ENCODE measurements around the gene IFIT1B.
"Not testable (repeated sequence)": the region's sequence is repeated elsewhere in the genome, so short reads cannot be mapped to it uniquely, and the experiment has no call there.

Gene IFIT1B

DNA sequence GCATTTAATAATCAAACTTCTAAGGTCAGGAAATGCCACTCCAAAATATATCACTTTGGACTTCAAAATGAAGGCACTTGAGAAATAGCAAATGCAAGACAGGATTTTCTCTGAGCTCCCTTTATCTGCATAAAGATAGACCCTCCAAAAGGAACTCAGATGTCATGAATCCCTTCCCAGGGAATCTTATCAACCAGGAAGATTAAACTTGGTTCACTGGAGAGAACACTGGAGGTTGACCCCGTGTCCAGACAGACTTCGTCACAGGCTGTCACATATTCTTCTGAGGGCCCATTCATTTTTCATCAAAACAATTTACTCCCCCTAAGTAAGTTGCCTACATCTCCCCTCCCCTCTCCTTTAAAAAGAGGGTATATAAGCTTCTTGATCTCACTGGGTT, 28.9 kb upstream of the IFIT1B start:
- DNase-seq (ENCODE audit: low read depth in 2 of 2) = no peak

DNA sequence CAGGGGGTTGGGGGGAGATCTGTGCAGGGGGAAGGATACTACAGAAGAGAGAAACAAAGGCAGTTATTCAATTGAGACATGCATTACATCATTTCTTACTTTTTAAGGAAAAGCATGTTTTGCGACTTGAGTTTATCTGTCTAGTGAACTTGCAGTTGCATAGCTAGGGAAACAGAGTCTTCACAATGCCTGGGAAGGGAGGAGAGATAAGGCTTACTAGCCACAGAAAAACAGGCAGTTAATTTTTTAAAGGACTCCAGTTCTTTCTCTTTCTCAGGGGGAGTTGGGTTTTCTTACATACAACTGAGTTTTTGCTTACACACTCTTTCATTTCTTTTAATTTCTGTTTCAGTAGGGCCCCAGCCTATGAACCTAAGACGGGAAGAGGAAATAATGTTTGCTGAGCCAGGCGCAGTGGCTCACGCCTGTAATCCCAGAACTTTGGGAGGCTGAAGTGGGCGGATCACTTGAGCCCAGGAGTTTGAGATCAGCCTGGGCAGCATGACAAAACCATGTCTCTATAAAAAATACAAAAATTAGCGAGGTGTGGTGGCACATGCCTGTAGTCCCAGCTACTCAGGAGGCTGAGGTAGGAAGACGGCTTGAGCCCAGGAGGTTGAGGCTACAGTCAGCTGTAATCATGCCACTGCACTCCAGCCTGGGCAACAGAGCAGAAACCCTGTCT, 27.1 kb upstream of the IFIT1B start:
- not testable (repeated sequence) for DNase-seq (ENCODE audit: low read depth in 2 of 2)

DNA sequence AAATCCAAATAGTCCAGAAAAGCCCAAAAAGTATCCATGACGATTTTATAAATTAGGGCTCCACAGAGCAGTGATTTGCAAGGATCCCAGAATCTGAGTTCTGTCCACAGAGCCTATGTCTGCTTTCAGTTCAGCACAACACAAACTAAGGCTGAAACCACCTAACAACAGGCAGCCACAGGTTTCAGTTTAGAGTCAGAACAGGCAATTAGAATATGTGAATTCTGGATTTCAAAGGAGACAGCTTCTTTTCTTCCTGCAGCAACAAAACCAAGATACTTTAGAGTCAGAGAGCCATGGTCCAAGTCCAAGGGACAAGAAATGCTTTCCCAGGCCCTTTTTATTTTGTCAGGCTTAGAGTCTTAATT, 26.5 kb upstream of the IFIT1B start:
- DNase-seq (ENCODE audit: low read depth in 2 of 2) = no peak

DNA sequence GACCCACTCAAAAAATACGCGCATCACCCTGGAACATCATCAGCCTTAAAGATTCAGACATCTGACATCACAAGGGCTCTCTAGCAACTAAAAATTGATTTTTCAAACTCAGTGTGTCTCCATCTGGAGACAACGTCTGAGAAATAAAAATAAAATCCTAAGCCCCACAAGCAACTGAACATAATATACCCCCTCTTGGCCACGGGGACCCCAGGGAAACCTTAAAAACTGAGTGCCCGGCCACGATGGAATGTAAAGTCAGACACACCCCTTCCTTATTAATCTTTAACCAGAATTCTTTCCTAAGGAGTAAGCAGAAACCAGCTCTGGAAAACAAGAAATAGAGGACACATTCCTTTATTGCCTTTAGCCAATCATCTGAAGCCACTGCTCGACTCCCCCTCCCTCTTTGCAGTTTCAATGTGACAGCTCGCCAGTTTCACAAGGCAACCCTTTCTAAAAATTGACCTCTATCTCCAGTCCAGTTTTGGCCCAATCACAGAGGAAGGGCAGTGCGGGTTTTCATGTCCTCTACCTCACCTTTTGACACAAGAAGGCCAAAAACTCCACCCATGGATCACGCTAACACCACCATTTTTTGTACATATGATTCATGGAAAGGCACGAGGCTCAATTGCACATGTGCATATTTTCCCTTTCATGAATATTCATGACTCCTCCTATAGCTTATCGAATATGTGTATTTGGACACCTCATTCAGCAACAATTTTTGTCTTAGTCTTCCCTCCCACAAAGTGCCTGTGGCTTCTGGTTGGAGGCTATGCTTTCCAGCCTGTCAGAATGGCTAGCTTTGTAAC, 25.9 kb upstream of the IFIT1B start:
- DNase-seq (ENCODE audit: low read depth in 2 of 2) = peak; percentile 93

DNA sequence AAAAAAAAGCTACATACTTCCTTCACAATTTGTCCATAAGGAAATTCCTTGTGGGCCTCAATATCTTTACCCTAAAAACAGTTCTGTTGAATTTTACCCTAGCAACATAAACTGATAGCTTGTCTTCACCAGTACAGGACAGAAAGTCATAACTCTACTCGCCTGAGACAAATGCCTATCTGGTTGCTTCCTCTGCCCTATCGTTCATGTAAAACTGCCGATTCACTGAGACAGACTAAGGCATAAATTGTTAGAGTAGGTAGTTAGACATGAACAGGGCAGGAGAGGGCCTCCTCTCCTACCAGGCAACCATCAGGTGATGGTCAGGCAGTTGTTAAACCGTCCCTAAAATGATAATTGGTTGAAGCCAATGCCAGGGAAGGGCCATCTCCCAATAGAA, 25.1 kb upstream of the IFIT1B start:
- DNase-seq (ENCODE audit: low read depth in 2 of 2) = no peak

DNA sequence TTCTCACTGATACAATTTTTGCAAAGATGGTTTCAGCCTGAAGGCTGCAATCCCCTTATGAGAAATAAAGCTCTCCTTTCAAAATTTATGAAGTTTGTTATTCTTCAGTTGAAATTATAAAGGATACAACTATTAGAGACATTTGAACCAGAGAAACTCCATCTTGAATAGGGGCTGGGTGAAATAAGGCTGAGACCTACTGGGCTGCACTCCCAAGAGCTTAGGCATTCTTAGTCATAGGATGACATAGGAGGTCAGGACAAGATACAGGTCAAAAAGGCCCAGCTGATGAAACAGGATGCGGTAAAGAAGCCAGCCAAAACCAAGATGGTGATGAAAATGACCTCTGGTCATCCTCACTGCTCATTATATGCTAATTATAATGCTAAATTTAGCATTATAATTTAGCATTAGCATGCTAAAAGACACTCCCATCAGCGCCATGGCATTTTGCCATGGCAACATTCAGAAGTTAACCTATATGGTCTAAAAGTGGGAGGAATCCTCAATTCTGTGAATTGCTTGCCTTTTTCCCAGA, 22.4 kb upstream of the IFIT1B start:
- no peak for DNase-seq (ENCODE audit: low read depth in 2 of 2)

DNA sequence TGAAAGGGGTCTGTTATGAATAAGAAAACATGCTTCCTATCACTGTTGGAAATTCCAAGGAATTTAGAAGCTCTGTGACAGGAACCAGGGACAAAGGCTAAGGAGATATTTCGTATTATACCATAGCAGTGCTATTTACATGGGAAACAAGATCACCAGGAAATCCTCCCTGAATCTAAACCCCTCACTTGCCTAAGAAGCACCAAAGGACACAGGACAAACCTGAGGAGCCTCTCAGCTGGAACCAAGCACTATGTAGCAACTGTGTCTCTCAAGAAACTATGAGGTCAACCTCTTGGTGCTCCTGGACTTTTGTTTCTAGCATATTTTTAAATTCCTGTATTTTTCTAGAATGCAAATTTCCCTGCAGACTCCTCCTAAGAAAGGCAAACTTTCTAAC, 20.8 kb upstream of the IFIT1B start:
- no peak for DNase-seq (ENCODE audit: low read depth in 2 of 2)

DNA sequence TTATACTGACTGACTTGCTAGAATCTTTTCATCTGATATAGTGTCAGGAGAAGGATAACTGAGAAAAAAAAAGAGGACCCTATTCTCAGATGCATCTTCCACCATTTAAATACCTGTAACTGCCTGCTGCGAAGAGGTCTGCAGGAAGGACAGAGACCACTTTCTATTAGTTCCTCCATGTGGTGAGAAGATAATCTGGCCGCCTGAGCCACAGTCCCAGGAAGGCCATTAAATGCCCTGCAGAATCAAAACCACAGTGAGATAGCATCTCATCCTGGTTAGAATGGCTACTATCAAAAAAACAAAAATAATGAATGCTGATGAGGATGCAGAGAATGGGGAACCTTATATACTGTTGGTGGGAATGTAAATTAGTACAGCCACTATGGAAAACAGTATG, 19.9 kb upstream of the IFIT1B start:
- DNase-seq (ENCODE audit: low read depth in 2 of 2) = no peak

DNA sequence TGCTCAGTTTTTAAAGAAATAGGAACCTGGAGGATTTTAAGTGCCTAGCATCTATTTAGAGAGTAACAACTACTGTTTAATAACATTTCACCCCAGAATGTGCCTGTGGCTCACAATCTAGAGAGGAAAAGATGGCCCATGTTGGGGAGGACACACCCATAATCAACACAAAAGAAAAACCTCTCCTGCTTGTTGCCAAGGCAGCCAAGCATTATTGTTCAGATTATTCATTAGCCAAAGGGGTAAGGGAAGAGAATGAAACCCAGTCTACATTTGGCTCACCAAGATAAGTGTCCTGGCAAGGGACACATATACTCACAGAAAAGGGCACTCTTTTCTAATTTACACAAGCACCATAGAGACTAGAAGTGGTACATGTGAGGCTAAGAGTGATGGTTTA, 17.7 kb upstream of the IFIT1B start:
- no peak for DNase-seq (ENCODE audit: low read depth in 2 of 2)

DNA sequence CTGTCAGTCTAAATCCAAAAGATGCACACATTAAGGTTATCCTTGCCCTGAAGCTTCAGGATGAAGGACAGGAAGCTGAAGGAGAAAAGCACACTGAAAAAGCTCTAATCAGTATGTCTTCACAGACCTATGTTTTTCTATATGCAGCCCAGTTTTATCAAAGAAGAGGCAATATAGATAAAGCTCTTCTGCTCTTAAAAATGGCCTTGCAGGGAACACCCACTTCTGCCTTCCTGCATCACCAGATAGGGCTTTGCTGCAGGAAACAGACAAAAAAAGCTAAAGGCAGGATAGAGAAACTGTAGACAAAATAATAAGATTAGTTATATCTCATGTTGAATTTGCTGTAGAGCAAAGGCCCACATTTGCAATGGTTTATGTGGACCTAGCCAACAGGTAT, 14.9 kb upstream of the IFIT1B start:
- no peak for DNase-seq (ENCODE audit: low read depth in 2 of 2)

DNA sequence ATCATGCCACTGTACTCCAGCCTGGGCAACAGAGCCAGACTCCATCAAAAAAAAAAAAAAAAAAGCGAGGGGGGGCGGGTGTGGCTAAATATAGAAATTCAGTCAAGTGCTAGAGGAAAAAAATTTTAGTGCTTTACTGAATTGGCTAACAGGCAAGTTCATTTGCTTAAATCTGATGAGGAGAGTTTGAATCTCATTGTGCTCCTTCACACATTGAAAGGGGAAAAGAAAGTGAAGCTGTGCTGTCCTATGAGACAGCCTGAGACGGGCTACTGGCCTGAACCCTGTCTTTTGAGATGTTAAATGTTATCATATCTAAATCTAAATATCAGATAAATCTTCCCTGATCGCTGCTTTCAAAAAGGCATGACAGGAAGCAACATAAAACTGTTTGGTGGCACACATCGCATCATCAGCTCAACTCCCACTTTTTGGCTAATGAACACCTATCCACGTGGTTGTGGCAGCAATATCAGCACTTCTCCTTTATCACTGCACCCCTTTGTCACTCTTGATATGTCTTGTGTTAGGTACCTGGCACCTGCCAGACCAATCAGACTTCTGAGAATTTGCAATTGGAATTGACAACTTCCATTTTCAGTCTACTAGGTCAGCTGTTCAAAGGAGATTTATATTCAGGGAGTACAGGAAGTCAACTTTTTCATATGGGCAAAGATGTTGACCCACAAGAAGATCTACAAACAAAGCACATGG, 14.0 kb upstream of the IFIT1B start:
- DNase-seq (ENCODE audit: low read depth in 2 of 2) = no peak

DNA sequence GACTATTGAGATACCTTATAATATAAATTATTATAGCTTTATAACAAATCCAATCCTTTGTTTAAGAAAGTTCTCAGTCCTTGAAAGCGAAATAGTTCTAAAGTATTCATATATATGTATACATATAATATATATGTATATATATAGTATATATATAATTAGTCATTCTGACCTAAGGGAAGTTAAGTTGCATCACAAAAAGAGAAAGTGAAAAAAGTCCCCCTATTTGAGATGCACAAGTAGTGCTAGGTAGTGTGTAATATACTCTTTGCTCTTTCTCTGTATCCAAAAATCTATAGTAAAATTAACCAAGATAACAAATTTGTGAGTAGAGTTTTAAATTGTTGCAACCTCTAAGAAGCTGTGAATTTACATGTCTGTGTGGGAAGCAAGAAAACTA, 13.3 kb upstream of the IFIT1B start:
- no peak for DNase-seq (ENCODE audit: low read depth in 2 of 2)

DNA sequence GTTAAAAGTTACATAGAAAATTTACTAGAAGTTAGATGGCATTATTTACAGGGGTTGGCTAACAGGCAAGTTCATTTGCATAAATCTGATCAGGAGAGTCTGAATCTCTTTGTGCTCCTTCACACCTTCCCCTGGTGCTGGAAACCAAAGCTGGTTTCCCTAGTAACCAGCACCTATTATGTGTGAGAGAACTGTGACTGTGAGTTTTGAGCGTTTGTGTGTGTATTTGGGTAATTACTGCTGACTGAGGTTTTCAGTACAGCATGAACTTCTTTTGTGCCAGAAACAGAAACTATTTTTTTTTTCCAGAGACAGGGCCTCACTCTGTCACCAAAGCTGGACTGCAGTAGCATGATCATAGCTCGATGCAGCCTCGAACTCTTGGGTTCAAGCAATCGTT, 10.3 kb upstream of the IFIT1B start:
- no peak for DNase-seq (ENCODE audit: low read depth in 2 of 2)

DNA sequence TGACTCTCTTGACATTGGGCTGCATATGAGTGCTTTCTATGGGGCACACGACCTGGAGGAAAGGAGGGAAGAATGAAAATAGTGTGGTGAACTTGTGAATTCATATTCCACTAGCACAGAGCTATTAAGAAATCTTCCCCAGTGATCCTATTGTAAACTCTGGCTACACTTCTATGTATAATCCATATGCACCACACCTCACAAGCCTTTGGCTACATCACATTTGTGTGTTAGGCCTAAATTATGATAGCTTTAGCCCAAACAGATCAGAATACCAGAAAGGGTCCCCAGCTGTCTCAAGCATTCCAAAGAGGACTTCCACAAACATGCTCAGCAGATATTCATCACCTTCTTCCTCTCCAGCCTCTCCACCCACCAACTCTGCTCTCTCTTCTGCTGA, 9.7 kb upstream of the IFIT1B start:
- no peak for DNase-seq (ENCODE audit: low read depth in 2 of 2)

DNA sequence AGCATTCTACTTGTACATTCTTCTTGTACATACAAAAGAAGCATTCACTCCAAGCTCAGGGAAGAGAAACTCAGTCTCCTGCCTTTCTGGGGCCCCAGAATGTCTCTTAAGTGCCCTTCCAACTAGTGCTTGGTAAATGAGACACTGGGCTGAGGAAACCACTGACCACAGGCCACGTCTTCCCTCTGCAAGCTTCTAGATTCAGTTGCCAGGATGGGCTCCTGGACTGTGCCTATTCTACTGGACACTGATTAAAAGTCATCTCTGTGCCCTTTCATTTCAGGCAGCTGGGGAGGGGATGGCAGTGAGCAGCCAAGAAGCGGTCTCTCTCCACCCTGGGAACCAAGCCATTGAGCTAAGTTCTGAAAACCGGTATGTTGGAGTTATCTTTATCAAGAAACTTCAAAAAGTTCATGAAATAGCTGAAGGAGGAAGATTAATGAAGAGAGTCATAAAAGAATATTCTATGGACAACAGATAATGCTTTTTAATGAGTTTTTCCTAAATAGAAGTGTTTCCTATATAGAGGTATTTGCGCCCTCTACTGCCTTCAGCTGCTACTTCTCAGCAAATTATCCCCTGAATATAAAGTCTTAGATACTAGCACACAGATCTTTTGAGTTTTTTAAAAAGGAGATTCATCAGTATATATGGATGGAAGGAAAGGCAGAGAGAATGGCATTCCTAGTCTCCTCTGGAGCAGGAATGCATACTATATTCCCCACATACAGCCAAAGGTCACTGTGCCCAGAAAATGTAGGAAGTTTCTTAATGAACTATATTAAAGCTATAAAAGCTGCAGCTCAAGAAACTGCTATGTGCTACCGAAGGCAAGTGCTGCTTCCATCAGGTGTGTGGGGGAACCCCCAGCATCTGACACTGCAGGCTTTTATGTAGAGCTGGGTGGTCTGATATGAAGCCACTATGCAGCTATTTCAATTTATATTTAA, 8.4 kb upstream of the IFIT1B start:
- no peak for DNase-seq (ENCODE audit: low read depth in 2 of 2)

DNA sequence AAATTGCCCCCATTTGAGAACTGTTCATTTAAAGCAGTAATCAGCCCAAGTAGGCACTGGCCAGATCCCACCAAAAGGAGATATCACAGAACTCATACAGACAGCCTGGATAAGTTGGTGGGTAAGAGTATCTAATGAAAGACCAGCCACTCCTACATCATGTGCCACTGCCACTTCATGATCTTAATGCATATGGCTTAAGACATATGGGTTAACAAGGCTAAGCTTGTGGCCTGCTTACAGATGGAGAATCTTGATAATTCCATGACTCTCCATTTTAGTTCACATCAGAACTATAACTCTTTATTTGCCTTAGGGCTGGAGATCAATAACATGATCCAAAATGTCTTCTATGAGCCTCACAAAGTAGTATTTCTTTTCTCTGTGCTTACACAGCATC, 6.8 kb upstream of the IFIT1B start:
- no peak for DNase-seq (ENCODE audit: low read depth in 2 of 2)

DNA sequence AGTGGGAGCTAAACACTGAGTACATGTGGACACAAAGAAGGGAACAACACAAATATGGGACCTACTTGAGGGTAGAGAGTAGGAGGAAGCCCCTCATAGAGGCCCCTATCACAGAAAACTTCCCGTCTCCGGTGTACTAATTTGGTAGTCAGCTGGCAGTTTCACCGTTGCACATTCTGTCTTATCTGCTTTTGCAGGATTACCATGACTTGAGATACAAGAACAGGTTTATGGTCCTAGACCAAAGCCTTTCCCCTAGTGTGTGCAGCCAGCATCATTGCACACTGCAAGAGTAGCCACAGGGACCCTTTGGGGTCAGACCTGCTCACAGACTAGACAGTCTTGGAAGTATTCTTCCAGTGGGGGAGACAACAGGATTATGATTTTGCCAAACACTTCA, 5.9 kb upstream of the IFIT1B start:
- no peak for DNase-seq (ENCODE audit: low read depth in 2 of 2)

DNA sequence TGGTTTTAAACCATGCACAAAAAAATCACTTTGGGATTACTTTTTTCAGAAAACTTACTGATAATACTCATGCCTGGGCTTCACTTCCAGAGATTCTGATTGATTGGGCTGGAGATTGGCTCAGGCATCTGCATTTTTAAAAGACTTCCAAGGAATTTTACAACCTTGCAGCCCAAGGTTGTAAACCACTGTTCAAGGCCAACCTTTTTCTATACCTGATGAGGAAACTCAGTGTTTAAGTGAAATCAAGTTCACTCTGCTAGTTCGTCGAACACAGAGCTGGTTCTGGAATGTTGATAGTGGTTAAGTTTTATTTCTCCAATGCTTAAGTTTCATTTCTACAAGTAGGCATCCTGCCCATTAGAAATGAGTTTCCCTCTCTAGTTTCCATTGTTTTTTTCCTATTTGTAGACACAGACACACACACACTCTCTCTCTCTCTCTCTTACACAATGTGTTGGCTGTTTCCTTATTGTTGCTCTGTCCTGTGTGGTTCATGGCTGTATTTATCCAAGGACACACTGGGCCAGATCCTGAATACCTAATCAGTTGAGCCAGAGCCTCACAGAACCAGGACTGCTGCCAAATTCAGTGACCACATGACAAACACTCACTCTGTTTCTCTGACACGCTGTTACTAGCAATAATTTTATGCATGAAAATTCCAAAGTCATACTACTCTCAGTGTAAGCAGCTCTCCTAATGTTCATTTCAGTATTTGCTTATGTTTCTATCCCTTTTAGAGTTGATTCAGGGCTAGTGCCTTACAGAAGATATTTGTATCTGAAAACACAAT, 3.7 kb upstream of the IFIT1B start:
- DNase-seq (ENCODE audit: low read depth in 2 of 2) = peak in 1 of 2 experiments; percentile 58

DNA sequence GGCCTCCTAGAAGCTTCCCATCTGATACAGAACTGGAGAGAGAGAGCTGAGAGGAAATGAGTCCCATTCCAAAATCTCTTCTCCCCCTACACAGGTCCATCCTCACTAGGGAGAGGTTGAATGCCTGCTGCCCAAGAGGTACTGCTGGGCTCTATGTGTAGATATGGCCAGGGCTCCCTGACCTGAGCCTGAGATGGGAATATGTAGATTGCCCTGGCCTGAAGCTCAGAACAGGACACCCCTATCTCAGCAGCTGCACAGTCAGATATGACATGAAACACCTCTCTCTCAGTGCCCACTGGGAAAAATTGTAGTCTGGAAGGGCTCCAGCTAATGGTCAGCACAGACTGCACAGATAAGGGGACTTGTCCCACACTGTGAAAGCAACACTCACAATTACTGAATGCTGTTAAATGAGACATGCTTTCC, 3.1 kb upstream of the IFIT1B start:
- DNase-seq (ENCODE audit: low read depth in 2 of 2) = no peak

DNA sequence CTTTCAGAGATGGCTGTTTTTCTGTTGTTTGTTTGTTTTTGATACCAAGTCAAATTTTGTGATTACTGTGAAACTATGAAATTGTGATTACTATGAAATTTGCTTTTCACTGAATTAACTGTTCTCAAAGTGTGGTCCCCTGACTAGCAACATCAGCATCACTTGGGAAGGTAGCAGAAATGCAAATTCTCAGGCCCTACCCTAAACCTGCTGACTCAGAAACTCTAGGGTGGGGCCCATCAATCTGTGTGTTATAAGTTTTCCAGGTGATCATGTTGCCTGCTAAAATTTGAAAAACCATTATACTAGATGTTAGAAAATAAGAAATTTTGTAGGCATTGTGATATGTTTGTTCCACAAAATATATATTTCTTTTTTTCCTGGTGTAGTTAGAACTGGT, 1.2 kb downstream of the IFIT1B start:
- DNase-seq (ENCODE audit: low read depth in 2 of 2) = no peak

DNA sequence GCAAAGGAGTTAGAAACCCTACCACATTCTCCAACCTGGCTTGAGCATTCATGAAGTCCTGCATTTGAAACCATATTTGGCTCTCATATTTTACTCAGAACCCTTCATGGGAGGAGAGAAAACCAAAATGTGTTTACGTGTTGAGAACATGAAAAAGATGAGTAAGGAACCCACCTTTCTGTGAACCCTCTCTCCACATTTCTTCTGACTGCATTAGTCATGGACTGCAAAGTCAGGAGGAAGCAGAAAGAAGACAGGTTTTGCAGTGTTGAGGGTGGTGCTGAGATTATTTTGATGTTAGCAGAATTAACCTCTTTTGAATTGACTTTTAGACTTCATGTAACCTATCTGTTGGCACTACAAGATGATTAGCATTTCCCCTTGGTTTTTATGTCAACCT, 4.9 kb downstream of the IFIT1B start:
- DNase-seq (ENCODE audit: low read depth in 2 of 2) = no peak
